K562 (cell line): ENCODE measurements around the gene SPINK9. TPM values are rescaled to one million over a fixed set of nuclear protein-coding genes. Genes with fewer than 3 reads are reported as not detected.

Experiments used
- ARNT ChIP-seq, 2 experiments: fragments of 450-650 bp; IDR thresholded peaks; 2 replicates each; pipeline ENCODE4 v1.6.1; 2016; ENCODE audit warnings: mild to moderate bottlenecking in 1 of 2
- CTBP1 ChIP-seq: fragments of 450-650 bp; IDR thresholded peaks from 2 replicates; pipeline ENCODE4 v1.6.1; 2016; ENCODE audit warnings: borderline replicate concordance
- FUS ChIP-seq: fragments of 200-400 bp; formaldehyde crosslinking; optimal IDR thresholded peaks from 2 replicates; pipeline ENCODE3; 2017; ENCODE audit warnings: low read depth, low read length
- HLTF ChIP-seq: fragments of 450-650 bp; IDR thresholded peaks from 2 replicates; pipeline ENCODE4 v1.6.1; 2016
- L3MBTL2 ChIP-seq: fragments of 450-650 bp; IDR thresholded peaks from 2 replicates; pipeline ENCODE4 v1.6.1; 2016; ENCODE audit warnings: mild to moderate bottlenecking, moderate library complexity
- MED1 ChIP-seq: sonication (generic); formaldehyde crosslinking; IDR thresholded peaks from 2 replicates; pipeline ENCODE4 v1.8.1; 2023; ENCODE audit warnings: missing genetic modification reagents, borderline replicate concordance
- NFRKB ChIP-seq: fragments of 450-650 bp; IDR thresholded peaks from 2 replicates; pipeline ENCODE4 v1.6.1; 2016; ENCODE audit warnings: low read depth
- NR3C1 ChIP-seq: sonication (generic); formaldehyde crosslinking; IDR thresholded peaks from 2 replicates; pipeline ENCODE4 v1.8.1; 2022; ENCODE audit warnings: missing genetic modification reagents
- POU5F1 ChIP-seq: fragments of 150-350 bp; IDR thresholded peaks from 2 replicates; pipeline ENCODE4 v1.6.1; 2014; ENCODE audit warnings: borderline replicate concordance, low read length, low read depth, mild to moderate bottlenecking; ENCODE audit not compliant: partially characterized antibody
- SP2 ChIP-seq: IDR thresholded peaks from 2 replicates; pipeline ENCODE4 v1.6.1; 2011; ENCODE audit warnings: mild to moderate bottlenecking, low read depth, low read length, moderate library complexity; ENCODE audit not compliant: poor library complexity, severe bottlenecking; ENCODE audit errors: extremely low read depth
- TAF15 ChIP-seq: fragments of 200-400 bp; formaldehyde crosslinking; IDR thresholded peaks from 2 replicates; pipeline ENCODE4 v1.6.1; 2017; ENCODE audit warnings: mild to moderate bottlenecking, low read depth, low read length, moderate library complexity
- TAF9B ChIP-seq: fragments of 450-650 bp; IDR thresholded peaks from 2 replicates; pipeline ENCODE4 v1.6.1; 2018; ENCODE audit warnings: mild to moderate bottlenecking; ENCODE audit not compliant: partially characterized antibody
- TCF15 ChIP-seq: fragments of 250-450 bp; sonication (Bioruptor Pico); IDR thresholded peaks from 2 replicates; pipeline ENCODE4 v1.8.0; 2022; ENCODE audit warnings: moderate library complexity, mild to moderate bottlenecking, inconsistent platforms
- TRIM25 ChIP-seq: fragments of 450-650 bp; IDR thresholded peaks from 2 replicates; pipeline ENCODE4 v1.7.0; 2016; ENCODE audit warnings: borderline replicate concordance
- YY1 ChIP-seq, 3 experiments: IDR thresholded peaks; 2 replicates each; pipeline ENCODE4 v1.6.1; 2011; ENCODE audit warnings: low read length in 2 of 3, mild to moderate bottlenecking in 2 of 3, moderate library complexity in 2 of 3, borderline replicate concordance in 1 of 3, control low read depth in 1 of 3, low read depth in 1 of 3; ENCODE audit not compliant: insufficient read depth in 3 of 3, insufficient replicate concordance in 2 of 3, control insufficient read depth in 1 of 3, insufficient read length in 1 of 3; ENCODE audit errors: extremely low read depth in 1 of 3
- ZNF23 ChIP-seq: fragments of 250-450 bp; sonication (Bioruptor Pico); IDR thresholded peaks from 2 replicates; pipeline ENCODE4 v1.4.0; 2020; ENCODE audit warnings: mild to moderate bottlenecking
- ZNF398 ChIP-seq: fragments of 250-450 bp; sonication (Bioruptor Pico); IDR thresholded peaks from 2 replicates; pipeline ENCODE4 v1.8.0; 2021; ENCODE audit warnings: moderate library complexity, mild to moderate bottlenecking, inconsistent platforms
- ZNF512 ChIP-seq: IDR thresholded peaks from 2 replicates; pipeline ENCODE4 v1.6.1; 2016; ENCODE audit warnings: missing genetic modification characterization, missing compliant biosample characterization
- polyA plus RNA-seq, 8 experiments: library from polyadenylated mRNA; depleted of rRNA in 4 of 8; stranded (reverse) in 5 of 8; unstranded in 3 of 8; fragments of >200 nt; fragmentation: Nextera tagmentation in 2 of 8; fragmentation: Illumina TruSeq in 1 of 8; extraction: Ambion mirVana in 2 of 8; extraction: Trizol in 1 of 8; gene quantifications; 2 replicates each; pipeline versions ENCODE4 v1.2.1 to v1.2.3, GENCODE V29; 2011 to 2014; ENCODE audit warnings: inconsistent platforms in 1 of 8, missing spikeins in 1 of 8
- total RNA-seq, 7 experiments: library from RNA; depleted of rRNA in 6 of 7; stranded (reverse); fragments of >200 nt in 6 of 7; fragmentation: Illumina TruSeq in 2 of 7; extraction: Trizol in 2 of 7; gene quantifications; 2 replicates each; pipeline versions ENCODE4 v1.2.1 to v1.2.3, GENCODE V29; 2011 to 2021; ENCODE audit warnings: low replicate concordance in 1 of 7

The SPINK9 gene
- total and polyA plus RNA-seq, 9 of the 15 experiments (the other 6 are each of a cell fraction or from before 2014, with no cell fraction given) = not detected

GRCh38 chr5:148383564-148384379, 48.4 kb downstream of the SPINK9 start, which contains the start of gene FBXO38 (continued):
- TF ChIP-seq CTBP1 (peak; percentile 64; the same call in 1 of the 2 replicates), TRIM25 (no peak), HLTF (no peak), SP2 (no peak), TAF15 (no peak), FUS (no peak), NFRKB (peak; percentile 92), ZNF398 (no peak), TAF9B (peak; percentile 64), MED1 (CRISPR knock-in tag) (no peak), L3MBTL2 (peak; percentile 67), ARNT (IDR thresholded peaks at IDR 0.05) (peak in 1 of 2 experiments; percentile 57; a peak in 1 of 4 replicates), POU5F1 (no peak), ZNF23 (no peak), YY1 (IDR thresholded peaks at IDR 0.05; ENCODE audit: borderline replicate concordance in 1 of 3, control insufficient read depth in 1 of 3, extremely low read depth in 1 of 3, insufficient read depth in 3 of 3, insufficient read length in 1 of 3, insufficient replicate concordance in 2 of 3, low read depth in 1 of 3, low read length in 2 of 3) (peak; percentile 98 to 100 (median 100)), NR3C1 (no peak), ZNF512 (no peak), TCF15 (CRISPR knock-in tag) (no peak)
